Fibroblast of skin of scalp (primary cell): ENCODE measurements around the gene HTT.
"Not testable (repeated sequence)": the region's sequence is repeated elsewhere in the genome, so short reads cannot be mapped to it uniquely, and the experiment has no call there.

ENCODE experiments used
- DNase-seq: peaks from one replicate; pipeline ENCODE4 v3.0.0-alpha.2; 2013

Gene HTT

GRCh38 chr4:3046623-3047022 is 27.9 kb upstream of the HTT start:
- no peak for DNase-seq

GRCh38 chr4:3047464-3048286 is 26.8 kb upstream of the HTT start:
- peak; percentile 40 for DNase-seq

GRCh38 chr4:3051141-3051897 is 23.2 kb upstream of the HTT start:
- not testable (repeated sequence) for DNase-seq

- no peak for DNase-seq
Observed at GRCh38 chr4:3054169-3054759, 20.2 kb upstream of the HTT start.

- DNase-seq: no peak
Observed at GRCh38 chr4:3059943-3060342, 14.5 kb upstream of the HTT start.

- no peak for DNase-seq
Observed at GRCh38 chr4:3060946-3061345, 13.5 kb upstream of the HTT start.

GRCh38 chr4:3062471-3062870 is 12.0 kb upstream of the HTT start:
- peak; percentile 76 for DNase-seq

- DNase-seq: no peak
Observed at GRCh38 chr4:3065551-3065950, 8.9 kb upstream of the HTT start.

GRCh38 chr4:3066836-3067400 is 7.6 kb upstream of the HTT start:
- no peak for DNase-seq

- no peak for DNase-seq
Observed at GRCh38 chr4:3067473-3068001, 6.9 kb upstream of the HTT start.

GRCh38 chr4:3069661-3070199 is 4.8 kb upstream of the HTT start:
- DNase-seq: no peak

- DNase-seq: peak; percentile 46
Observed at GRCh38 chr4:3070709-3071500, 3.6 kb upstream of the HTT start.

- DNase-seq: no peak
Observed at GRCh38 chr4:3071811-3072210, 2.7 kb upstream of the HTT start.

- no peak for DNase-seq
Observed at GRCh38 chr4:3073158-3074077, 1.1 kb upstream of the HTT start.

GRCh38 chr4:3074846-3075651 is 568 bp downstream of the HTT start:
- DNase-seq: peak; percentile 65

- no peak for DNase-seq
Observed at GRCh38 chr4:3075652-3075981, 1.1 kb downstream of the HTT start.

- DNase-seq: no peak
Observed at GRCh38 chr4:3077796-3078195, 3.3 kb downstream of the HTT start.

GRCh38 chr4:3079694-3080123 is 5.2 kb downstream of the HTT start:
- no peak for DNase-seq

GRCh38 chr4:3082925-3083515 is 8.5 kb downstream of the HTT start:
- DNase-seq: no peak
